Inflammatory macrophage treated with lipopolysaccharide for 1 hour (primary cell): ENCODE results near the gene SULT2B1.
A peak's percentile ranks its signal among the peaks of the same experiment; 100 is the strongest.

Experiments used
- DNase-seq, 2 donors: peaks; one replicate each; pipeline ENCODE4 v3.0.0-alpha.2; 2020 to 2022

Gene SULT2B1

DNA sequence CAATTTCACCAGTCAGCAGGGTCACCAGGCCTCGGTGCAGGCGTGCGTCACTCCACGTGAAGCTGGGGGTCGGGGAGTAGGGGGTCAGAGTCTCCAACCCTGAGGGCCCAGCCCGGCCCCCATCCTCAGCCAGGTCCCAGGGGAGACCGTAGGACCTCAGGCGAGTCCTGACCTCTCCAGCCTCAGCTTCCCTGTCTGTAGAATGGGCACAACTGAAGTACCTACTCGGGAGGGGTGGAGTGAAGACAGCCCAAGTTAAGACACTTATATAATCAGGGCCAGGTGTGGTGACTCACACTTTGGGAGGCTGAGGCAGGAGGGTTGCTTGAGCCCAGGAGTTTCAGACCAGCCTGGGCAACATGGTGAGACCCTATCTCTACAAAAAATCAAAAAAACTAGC, 51.9 kb downstream of the SULT2B1 start:
- no peak for DNase-seq

DNA sequence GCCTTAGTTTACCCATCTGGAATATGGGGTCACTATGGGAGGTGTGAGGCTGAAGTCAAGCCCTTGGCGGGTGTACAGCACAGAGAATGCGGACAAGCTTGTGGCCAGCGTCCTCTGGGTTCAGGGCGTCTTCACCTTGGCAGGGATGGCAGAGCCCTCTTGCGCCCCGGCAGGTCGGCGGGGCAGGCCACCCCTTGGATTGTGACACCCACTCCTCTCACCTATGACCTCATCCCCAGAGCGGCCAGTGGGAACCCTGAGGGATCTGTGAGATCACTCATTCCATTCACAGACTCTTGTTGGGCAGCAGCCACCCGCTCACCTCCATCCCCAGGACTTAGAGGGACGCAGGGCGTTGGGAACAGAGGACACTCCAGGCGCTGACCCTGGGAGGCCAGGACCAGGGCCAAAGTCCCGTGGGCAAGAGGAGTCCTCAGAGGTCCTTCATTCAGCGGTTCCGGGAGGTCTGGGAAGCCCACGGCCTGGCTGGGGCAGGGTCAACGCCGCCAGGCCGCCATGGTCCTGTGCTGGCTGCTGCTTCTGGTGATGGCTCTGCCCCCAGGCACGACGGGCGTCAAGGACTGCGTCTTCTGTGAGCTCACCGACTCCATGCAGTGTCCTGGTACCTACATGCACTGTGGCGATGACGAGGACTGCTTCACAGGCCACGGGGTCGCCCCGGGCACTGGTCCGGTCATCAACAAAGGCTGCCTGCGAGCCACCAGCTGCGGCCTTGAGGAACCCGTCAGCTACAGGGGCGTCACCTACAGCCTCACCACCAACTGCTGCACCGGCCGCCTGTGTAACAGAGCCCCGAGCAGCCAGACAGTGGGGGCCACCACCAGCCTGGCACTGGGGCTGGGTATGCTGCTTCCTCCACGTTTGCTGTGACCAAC, 54.7 kb downstream of the SULT2B1 start, which contains the start of gene SPACA4:
Gene SPACA4, plus strand, starts transcription at position 280 of the 896 bp plus-strand sequence. Its CDS starts 237 bp downstream, at position 517.
- DNase-seq = no peak

DNA sequence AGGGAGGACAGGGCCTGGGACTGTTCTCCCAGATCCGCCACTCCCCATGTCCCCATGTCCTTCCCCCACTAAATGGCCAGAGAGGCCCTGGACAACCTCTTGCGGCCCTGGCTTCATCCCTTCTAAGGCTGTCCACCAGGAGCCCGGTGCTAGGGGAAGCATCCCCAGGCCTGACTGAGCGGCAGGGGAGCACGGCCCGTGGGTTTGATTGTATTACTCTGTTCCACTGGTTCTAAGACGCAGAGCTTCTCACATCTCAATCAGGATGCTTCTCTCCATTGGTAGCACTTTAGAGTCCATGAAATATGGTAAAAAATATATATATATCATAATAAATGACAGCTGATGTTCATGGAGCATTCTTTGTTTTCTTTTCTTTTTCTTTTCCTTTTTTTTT, 55.4 kb downstream of the SULT2B1 start:
- DNase-seq = no peak

DNA sequence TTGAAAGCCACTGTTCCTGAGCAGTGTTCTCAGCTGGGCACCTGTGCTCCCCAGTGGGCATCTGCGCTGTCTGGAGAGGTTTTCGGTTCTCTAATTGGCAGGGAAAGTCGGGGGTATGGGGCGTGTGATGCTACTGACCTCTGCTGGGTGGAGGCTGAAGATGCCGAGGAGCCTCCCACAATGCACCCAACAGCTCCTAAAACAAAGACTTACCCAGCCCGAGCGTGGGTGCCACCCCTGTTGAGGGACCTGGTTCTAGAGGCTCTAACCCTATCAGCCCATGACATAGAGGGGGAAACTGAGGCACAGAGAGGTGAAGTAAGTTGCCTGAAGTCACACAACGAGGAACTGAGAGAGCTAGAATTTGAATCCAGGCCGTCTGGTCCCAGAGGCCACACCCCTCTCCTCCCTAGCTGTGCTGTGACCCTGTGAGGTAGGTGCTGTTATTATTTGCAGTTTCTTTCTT, 56.9 kb downstream of the SULT2B1 start:
- DNase-seq = peak; percentile 61 to 66

DNA sequence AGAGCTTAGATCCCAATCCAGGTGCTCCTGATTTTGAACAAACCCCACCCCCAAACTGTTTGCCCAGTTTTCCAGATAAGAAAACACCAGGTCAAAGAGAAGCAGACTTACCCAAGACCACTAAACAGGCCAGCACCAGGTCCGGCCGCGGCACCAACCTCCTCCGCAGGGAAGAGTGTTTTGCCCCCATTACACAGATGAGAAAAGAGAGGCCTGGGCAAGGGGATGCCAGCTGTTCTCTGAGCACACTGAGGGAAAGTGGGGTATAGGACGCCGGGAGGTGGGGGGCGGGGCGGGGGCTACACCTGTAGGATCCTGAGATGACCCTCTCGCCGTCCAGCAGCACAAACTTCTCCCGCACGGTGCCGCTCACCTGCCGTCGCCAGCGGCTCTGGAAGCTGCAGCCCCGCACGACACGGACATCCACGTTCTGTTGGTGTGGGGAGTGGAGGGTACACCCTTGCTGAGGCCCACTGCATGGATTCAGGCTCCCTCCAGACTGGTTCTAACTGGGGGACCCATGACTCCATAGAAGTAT, 57.7 kb downstream of the SULT2B1 start:
- DNase-seq = no peak

DNA sequence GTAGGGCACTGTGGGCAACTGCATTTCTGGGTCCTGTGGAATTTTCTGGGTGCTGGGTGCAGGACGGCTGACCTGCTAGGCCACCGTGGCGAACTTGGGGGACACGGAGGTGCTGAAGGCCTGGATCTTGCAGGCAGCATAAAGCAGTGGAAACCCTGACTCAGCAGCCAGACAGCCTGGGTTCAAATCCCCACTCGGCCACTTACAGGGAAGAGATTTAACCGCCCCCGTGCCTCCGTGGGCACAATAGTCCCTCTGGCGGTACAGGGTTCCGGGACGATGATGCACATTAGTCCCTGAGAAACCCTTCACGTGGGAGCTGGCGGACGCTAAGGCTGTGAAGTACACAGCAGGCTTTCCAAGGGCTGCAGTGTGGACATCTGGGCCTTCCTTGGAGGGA, 59.9 kb downstream of the SULT2B1 start:
- no peak for DNase-seq

DNA sequence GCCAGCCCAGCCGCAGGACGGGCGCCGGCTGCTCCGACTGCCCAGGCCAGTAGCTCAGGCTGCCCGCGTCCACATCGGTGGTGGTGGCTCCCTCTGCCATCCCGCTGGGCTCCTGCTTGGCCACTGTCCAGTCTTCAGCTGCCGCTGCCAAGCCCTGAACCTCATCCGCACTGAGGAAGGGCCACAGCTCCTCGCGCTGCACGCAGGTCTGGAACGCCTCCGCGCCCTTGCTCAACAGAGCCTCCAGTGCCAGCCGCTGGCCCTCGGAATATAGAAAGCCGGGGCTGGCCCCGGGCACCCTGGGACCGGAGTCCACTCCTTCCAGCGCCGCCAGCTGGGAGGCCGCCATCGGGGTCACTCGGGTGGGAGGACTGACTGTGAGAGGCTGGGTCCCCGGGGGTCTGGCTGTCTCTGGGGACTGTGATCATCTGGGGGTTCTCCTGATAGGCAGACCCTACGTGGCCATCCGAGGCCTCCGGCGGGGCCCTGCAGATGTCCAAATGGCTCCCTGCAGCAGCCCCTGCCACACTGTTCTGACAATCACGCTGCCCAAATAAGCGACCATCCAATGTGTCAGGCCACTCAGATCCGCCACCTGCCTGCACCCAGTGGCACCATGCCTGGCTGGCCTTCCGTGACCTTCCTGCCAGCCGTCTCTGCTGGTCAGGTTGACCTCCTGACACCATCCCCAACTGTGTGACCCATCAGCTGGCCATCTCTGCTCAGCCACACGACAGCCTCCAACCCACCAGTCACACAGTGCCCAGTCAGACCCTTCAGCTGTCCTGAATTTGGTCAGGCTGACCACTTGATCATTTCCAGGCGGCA, 61.3 kb downstream of the SULT2B1 start:
- no peak for DNase-seq

DNA sequence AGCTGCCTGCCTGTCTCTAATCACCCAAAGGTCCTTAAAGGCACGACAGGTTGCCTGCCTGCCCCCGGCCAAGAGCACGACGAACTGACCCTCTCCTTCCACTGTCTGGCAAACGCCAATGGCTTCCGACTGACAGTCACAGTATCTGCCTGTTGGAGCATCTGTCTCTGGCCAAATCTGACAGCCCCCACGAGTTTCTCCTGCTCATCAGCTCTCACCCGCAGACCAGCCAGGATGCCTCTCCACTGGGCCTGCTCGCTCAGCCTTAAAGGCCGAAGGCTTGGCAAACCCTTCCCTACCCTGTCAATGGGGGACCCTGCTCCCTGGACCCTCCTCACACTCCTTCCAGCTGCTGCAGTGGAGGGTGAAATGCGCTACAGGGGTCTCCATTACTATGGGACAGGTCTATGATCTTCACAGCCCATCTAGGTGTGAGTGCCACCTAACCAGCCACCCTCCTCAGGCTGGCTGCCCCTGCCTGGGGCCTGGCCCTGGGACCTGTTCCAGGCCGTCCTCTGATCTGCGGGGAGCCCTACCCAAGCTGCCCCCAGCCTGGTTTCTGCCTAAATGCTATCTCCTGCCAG, 62.0 kb downstream of the SULT2B1 start:
- no peak for DNase-seq

DNA sequence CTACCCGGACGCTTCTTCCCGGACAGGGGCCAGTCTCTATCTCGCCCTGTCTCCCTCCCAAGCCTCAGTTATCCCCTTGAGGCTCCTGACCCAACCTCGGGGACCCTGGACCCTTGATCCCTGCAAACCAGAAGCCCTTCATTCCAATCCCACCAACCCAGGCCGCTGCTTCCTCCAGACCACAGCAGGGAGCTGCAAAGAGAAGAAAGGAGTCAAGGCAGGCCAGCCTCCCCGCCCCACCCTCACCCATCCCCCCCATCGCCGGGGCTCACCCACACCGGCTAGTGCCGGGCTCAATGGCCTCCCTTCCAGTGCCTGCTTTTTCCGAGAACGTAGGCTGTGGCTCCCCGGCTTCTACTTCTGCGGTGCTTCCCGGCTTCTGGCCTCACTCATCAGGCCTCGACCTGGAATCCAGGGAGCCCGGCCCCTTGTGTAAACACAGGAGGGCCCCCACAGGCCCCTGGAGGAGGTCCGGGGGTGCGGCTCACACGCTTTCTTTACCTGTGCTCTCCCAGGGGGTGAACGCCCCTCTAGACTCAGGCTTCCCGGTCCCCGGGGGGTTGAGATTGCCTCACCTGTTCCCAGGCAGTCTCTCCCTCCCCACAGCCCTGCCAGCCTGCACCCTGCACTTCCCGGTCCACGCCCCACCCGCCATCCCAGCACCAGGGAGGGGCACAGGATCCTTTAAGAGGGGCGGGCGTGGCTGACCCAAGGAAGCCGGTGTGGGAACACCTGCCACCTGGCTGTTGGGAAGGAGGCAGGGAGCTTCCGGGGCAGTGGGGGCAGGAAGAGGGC, 62.7 kb downstream of the SULT2B1 start, which contains the start of gene FAM83E:
Gene FAM83E, minus strand, starts transcription at position 641 of the 795 bp plus-strand sequence. CDS start 1,704 bp downstream, outside the sequence.
- no peak for DNase-seq

DNA sequence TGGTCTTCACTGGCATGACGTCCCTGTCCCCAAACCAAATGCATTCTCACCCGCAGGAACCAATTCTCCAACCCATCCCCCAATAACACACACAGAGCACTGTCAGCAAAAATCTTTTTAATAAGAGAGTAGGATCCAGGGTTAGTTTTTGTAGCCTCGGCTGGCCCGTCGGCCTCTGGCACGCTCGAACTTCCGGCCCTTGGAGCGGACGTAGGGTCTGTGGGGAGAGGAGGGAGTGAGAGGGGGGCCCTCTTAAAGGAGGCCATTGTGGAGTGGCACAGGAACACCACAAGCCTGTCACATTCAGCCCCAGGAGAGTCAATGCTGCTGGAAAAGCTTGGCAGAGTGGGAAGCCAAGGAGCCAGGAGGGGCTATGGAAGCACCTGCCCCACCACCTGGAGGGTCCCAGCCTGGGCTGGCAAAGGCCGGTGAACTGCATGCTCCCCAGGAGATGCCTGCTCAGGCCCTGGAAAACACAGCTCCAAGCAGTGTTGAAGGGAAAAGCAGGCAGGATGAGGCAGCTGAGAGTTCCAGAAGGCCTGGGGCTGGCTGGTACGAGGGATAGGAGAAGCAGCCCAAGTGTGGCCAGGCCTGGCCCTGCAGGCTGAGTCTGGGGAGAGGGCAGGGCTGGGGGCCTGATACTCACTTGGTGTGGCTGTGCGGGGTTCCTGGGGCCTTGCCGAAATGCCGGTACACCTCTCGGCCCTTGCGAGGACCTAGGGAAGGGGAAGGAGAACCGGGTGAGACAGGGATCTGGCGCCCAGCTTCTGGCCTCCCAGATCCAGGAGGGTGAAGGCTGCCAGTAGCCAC, 63.5 kb downstream of the SULT2B1 start:
- DNase-seq = no peak

DNA sequence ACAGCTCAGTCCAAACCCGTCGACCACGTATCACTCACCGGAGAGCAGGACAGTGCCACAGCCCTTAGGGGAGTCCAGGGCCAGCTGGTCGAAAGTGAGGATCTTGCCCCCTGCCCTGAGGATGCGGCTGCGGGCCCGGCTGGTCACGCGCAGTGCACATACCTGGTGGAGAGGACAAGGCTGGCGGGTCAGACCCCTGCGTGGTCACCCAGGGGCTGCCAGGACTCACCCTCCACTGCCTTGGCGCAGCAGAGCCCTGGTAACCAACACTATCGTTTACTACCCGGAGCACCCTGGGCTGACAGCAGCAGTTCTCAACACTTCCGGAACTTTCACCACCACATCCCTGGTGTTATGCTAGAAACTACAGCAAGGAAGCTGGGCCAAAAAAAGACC, 64.1 kb downstream of the SULT2B1 start:
- DNase-seq = no peak

DNA sequence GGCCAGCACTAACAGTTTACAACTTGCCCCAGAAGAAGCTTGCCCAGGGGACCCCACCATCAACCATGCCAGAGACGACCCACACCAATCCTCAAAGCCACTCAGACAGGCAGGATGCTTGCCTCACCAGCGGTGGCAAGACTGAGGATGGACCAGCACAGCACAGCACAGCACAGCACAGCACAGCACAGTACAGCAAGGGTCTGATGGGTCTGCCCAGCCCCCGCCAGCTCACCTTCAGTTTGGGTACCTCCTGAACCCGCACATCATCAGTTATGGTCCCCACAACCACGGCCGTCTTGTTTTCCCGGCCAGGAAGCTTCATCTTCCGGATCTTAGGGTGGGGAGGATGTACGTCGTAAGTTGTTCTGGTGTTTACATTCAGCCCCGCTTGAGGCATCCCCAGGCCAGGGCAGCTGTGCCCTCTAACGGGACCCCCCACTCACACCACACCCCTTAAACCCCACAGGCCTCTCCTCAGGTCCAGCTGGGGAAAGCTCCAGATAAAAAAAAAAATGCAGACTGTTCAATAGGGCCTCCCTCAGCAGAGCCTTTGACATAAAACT, 64.6 kb downstream of the SULT2B1 start:
- no peak for DNase-seq

DNA sequence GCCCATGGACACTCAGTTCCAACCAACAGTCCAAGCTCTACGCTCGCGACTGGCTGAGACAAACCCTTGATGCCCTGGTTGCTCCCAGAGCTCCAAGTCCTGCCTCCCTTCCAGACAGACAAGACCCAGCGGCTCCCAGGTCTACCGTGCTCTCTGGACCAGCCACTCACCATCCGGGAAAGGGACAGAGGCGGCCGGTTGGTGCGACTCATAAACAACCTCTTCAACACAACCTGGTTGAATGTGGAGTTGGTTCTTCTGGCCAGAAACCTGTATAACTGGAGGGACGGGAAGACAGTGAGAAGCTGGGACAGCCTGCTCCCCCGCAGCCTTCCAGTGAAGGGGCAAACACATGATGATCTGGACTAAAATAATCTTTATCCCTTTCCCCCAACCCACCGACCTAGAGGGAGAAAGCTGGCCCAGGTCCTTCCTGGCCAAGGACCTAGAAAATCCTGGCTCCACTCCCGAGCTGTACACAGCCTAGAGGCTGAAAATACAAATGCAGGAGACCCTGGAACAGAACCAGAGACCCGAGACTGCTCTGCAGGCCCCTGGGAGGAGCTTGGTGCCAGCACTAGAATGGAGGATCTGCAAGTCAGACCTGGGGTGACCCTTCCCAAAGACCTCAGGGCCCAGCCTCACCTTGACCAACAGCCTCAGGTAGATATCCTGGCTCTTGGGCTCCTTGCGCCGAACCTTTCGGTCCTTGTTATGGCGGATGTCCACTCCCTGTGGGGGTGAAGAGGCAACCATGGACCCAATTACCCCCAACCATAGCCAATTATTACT, 65.4 kb downstream of the SULT2B1 start:
- DNase-seq = no peak

DNA sequence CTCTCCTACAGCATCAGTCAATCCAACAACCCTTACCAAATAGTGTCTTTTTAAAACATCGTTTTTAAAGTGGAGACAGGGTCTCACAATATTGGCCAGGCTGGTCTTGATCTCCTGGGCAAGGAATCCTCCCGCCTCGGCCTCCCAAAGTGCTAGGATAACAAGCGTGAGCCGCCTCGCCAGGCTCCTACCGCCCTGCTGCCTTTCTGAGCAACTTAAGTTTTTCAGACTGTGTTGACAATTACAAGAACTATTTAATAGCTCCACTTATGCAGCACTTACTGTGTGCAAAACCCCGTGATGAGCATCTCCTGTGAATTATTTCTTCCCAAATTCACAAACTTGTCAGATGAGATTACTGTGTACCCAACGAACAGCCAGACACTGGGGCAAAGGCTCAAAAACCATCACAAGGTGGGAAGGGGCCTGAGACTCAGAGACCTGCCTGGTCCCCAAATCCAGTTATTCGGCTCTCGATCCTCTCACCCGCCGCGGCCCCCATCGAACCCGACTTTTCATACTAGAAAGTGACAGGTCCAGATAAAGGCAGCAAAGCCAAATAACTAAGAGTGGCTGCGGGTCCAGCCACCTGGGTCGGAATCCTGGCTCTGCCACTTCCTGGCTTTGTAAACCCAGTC, 66.4 kb downstream of the SULT2B1 start:
- no peak for DNase-seq

DNA sequence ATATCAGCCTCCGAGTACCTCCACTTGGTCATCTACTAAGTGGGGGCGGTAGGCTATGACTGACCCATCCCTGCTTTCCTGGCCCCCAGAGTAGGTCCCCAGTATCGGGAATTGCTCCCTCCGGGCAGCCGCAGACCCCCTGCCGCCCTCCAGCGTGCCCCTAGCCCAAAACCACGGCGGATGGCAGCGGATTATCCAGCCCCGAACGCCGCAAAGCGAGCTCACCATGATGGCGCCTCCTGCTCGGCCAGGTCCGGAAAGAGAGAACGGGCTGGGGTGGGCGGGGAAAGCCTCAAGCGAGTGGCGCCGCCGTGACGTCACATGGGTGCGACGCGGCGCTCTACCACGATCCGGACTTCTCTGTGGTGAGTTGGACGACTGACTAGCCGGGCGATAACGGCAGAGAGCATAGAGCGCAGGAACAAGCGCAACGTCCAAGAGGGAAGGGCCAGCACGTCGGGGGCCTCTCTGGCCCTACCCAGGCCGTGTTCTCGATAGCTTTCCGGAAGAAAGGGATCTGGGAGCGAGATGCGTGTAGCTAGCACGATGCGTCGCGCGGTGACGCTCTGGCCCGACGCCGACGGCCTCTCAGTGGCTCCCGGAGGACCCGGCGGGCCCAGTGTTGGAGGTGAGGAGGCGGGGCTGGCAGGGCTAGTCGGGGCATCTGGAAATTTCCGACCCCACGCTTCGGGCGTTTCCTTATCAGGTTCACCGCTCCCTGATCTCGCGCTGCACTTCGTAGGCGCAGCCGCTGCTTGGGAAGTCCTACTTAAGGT, 67.1 kb downstream of the SULT2B1 start, which contains the start of the genes RPL18 and SPHK2:
Gene RPL18, minus strand, starts transcription at position 263 of the 776 bp plus-strand sequence. Its CDS starts 35 bp downstream, at position 228.
Gene SPHK2, plus strand, starts transcription at position 591 of the 776 bp plus-strand sequence. CDS start 1,009 bp downstream, outside the sequence.
- peak; percentile 98 to 99 for DNase-seq

DNA sequence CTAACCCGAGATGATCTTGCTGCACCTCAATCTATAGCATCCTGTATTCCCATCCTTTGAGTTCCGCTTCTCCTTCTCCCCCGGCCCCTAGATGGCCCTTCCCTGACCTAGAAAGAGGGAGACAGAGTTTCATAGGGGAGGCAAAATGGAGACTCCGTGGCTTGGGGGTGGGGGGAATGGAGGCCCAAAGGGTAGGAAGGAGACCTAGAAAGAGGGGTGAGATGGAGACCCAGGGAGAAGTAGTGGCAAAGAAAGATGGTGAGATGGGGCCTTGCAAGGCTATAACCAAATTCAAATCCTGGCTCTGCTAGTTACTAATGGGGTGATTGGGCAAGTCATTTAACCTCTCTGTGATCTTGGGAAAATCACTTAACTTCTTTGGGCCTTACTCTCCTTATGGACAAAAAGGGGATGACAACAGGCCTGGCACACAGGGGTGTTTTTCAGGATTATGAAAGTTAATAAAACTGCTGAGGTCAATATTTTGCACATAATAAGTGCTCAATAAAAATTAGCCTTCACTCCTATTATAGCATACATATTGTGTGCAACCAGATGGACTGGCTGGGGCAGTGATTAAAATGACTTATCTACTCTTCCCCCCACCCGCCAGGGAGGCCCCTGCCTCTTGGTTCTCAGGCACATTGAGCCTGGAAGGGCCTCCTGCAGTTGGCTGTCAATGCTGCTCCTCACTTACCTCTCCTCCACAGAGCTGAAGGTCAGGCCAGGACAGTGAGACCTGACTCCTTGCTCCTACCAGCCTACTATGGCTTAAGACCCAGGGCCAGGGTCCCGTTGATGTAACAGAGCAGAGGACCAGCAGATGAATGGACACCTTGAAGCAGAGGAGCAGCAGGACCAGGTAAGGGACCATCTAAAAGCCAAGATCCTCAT, 68.0 kb downstream of the SULT2B1 start:
- peak; percentile 40 to 56 for DNase-seq

DNA sequence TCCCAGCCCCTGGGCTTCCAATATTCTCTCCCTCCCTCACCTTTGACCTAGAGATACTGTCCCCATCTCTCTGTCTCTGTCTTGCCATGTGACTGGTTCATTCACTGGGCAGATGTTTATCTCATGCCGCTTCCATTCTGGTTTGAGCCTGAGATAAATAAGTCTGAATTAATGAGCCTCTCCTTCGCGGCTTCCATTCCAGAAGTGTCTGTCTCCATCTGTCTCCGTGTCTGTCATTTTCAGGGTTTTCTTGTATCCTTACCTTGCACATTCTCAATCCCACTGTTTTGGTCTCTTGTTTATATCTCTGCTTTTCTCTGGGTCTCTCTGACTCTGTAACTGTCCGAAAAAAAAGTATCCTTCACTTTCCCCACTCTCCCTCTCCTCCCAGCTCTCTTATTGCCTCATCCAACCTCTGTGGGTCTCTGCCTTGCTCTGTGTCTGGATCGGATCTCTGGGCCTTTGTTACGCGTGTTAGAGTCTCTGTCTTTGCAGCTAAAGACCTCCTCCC, 71.6 kb downstream of the SULT2B1 start:
- no peak for DNase-seq
